H1 (cell line): ENCODE measurements around the gene LRBA. TPM values are rescaled to one million over a fixed set of nuclear protein-coding genes. Genes with fewer than 3 reads are reported as not detected.
A peak's percentile ranks its signal among the peaks of the same experiment; 100 is the strongest.

Source experiments
- CTCF ChIA-PET: fragments of 300-600 bp; sonication (Branson Sonifier 250); formaldehyde crosslinking; loops from one replicate; lab custom pipeline; 2021; ENCODE audit not compliant: partially characterized antibody; lab: Charles Lee
- POLR2A ChIA-PET: fragments of 300-600 bp; sonication (Branson Sonifier 250); formaldehyde crosslinking; loops from one replicate; lab custom pipeline; 2021; ENCODE audit warnings: inconsistent platforms; ENCODE audit not compliant: partially characterized antibody; lab: Charles Lee
- DNase-seq, 2 experiments: peaks; one replicate each; pipeline versions ENCODE4 v3.0.0 to v3.0.0-alpha.2; 2010 to 2022; ENCODE audit warnings: low spot score in 2 of 2, low read depth in 1 of 2, mixed read lengths in 1 of 2
- FAIRE-seq: peaks from 2 replicates; lab custom pipeline; 2011; peaks lifted over from hg19 to GRCh38; lab: Jason Lieb, UNC
- H2AFZ ChIP-seq: 2 replicates; pipeline ENCODE4 v1.8.1; 2012; ENCODE audit warnings: low read length, inconsistent platforms
- H2AK5ac ChIP-seq: 2 replicates; pipeline ENCODE4 v1.6.1; 2013; ENCODE audit warnings: low read depth, low read length
- H2BK120ac ChIP-seq: replicated peaks from 2 replicates; pipeline ENCODE3; 2013; ENCODE audit warnings: low read depth, low read length, inconsistent platforms
- H2BK12ac ChIP-seq: 2 replicates; pipeline ENCODE4 v1.6.1; 2013; ENCODE audit warnings: low read depth, low read length
- H2BK15ac ChIP-seq: 2 replicates; pipeline ENCODE4 v1.6.1; 2013; ENCODE audit warnings: low read length
- H2BK20ac ChIP-seq: 2 replicates; pipeline ENCODE4 v1.6.1; 2013; ENCODE audit warnings: low read length
- H2BK5ac ChIP-seq: 2 replicates; pipeline ENCODE4 v1.6.1; 2013; ENCODE audit warnings: low read depth, low read length
- H3K14ac ChIP-seq: 2 replicates; pipeline ENCODE4 v1.6.1; 2013; ENCODE audit warnings: inconsistent platforms; ENCODE audit not compliant: insufficient read length
- H3K18ac ChIP-seq: 2 replicates; pipeline ENCODE4 v1.6.1; 2013; ENCODE audit warnings: low read length; ENCODE audit errors: extremely low read depth
- H3K23ac ChIP-seq: 2 replicates; pipeline ENCODE4 v1.6.1; 2013; ENCODE audit warnings: inconsistent platforms; ENCODE audit not compliant: insufficient read length
- H3K23me2 ChIP-seq: 2 replicates; pipeline ENCODE4 v1.6.1; 2013; ENCODE audit warnings: low read depth, low read length
- H3K27ac ChIP-seq: 2 replicates; pipeline ENCODE4 v1.6.1; 2011; ENCODE audit warnings: low read depth, low read length, inconsistent platforms
- H3K27me3 ChIP-seq, 4 experiments: replicated peaks in 1 of 4; 1 replicate in 1 of 4; 2 replicates in 3 of 4; pipeline versions ENCODE4 v1.6.1 to v1.8.1; 2011 to 2013; ENCODE audit warnings: low read length in 3 of 4, mild to moderate bottlenecking in 3 of 4, inconsistent platforms in 2 of 4, mixed read lengths in 2 of 4, moderate library complexity in 1 of 4; ENCODE audit not compliant: control insufficient read depth in 3 of 4, insufficient read depth in 3 of 4; ENCODE audit errors: extremely low read depth in 1 of 4
- H3K36me3 ChIP-seq, 4 experiments: 2 replicates each; pipeline versions ENCODE4 v1.6.1 to v1.8.1; 2011 to 2013; ENCODE audit warnings: mild to moderate bottlenecking in 4 of 4, low read length in 3 of 4, moderate library complexity in 2 of 4, control low read depth in 1 of 4, inconsistent platforms in 1 of 4; ENCODE audit not compliant: insufficient read depth in 4 of 4, control insufficient read depth in 2 of 4
- H3K4ac ChIP-seq: replicated peaks from 2 replicates; pipeline ENCODE3; 2013; ENCODE audit warnings: low read length, low read depth, mixed read lengths, inconsistent platforms; ENCODE audit not compliant: insufficient read length
- H3K4me1 ChIP-seq, 4 experiments: replicated peaks in 1 of 4; 1 replicate in 1 of 4; 2 replicates in 3 of 4; pipeline versions ENCODE4 v1.6.1 to v1.8.1; 2011 to 2013; ENCODE audit warnings: low read length in 3 of 4, inconsistent platforms in 2 of 4, mixed read lengths in 1 of 4; ENCODE audit not compliant: insufficient read depth in 4 of 4, control insufficient read depth in 3 of 4
- H3K4me2 ChIP-seq, 2 experiments: 2 replicates each; pipeline versions ENCODE4 v1.6.1 to v1.8.1; 2011 to 2013; ENCODE audit warnings: low read depth in 2 of 2, low read length in 2 of 2, control low read depth in 1 of 2, inconsistent platforms in 1 of 2, mild to moderate bottlenecking in 1 of 2; ENCODE audit not compliant: insufficient read depth in 1 of 2
- H3K4me3 ChIP-seq, 4 experiments: fragments of 200-600, 300-600 bp in 1 of 4; sonication (generic), shearing (Covaris generic), sonication (Bioruptor Twin) in 1 of 4; 2 replicates each; pipeline versions ENCODE4 v1.5.1 to v1.8.1; 2011 to 2016; ENCODE audit warnings: low read length in 4 of 4, low read depth in 3 of 4, control low read depth in 2 of 4, inconsistent platforms in 2 of 4, mild to moderate bottlenecking in 2 of 4, mixed read lengths in 1 of 4, moderate library complexity in 1 of 4; ENCODE audit not compliant: insufficient read depth in 2 of 4; ENCODE audit errors: extremely low read depth in 1 of 4
- H3K56ac ChIP-seq: replicated peaks from 2 replicates; pipeline ENCODE3; 2013; ENCODE audit warnings: low read depth, mild to moderate bottlenecking, mixed read lengths, low read length, inconsistent platforms; ENCODE audit not compliant: insufficient read length
- H3K79me1 ChIP-seq: 2 replicates; pipeline ENCODE4 v1.6.1; 2013; ENCODE audit warnings: low read depth, low read length, control low read depth
- H3K79me2 ChIP-seq, 2 experiments: 2 replicates each; pipeline versions ENCODE4 v1.6.1 to v1.8.1; 2012 to 2013; ENCODE audit warnings: low read length in 2 of 2, mild to moderate bottlenecking in 2 of 2, inconsistent platforms in 1 of 2; ENCODE audit not compliant: insufficient read depth in 2 of 2, control insufficient read depth in 1 of 2
- H3K9ac ChIP-seq, 4 experiments: replicated peaks in 1 of 4; 1 replicate in 1 of 4; 2 replicates in 3 of 4; pipeline versions ENCODE4 v1.6.1 to v1.8.1; 2011 to 2013; ENCODE audit warnings: low read depth in 3 of 4, low read length in 3 of 4, control low read depth in 2 of 4, mild to moderate bottlenecking in 2 of 4, moderate library complexity in 2 of 4, inconsistent platforms in 1 of 4; ENCODE audit errors: extremely low read depth in 1 of 4
- H3K9me3 ChIP-seq, 2 experiments: 2 replicates each; pipeline versions ENCODE4 v1.6.1 to v1.8.1; 2012 to 2013; ENCODE audit warnings: mild to moderate bottlenecking in 2 of 2, moderate library complexity in 2 of 2, control low read depth in 1 of 2, inconsistent platforms in 1 of 2, low read depth in 1 of 2, low read length in 1 of 2, mixed read lengths in 1 of 2; ENCODE audit not compliant: insufficient read depth in 2 of 2
- H4K20me1 ChIP-seq, 2 experiments: replicated peaks in 1 of 2; 2 replicates each; pipeline versions ENCODE3 to v1.8.1; 2011 to 2013; ENCODE audit warnings: inconsistent platforms in 2 of 2, low read length in 2 of 2, mild to moderate bottlenecking in 1 of 2; ENCODE audit not compliant: insufficient read depth in 2 of 2, control insufficient read depth in 1 of 2
- H4K5ac ChIP-seq: 2 replicates; pipeline ENCODE4 v1.6.1; 2013; ENCODE audit warnings: low read length, low read depth, mixed read lengths, inconsistent platforms; ENCODE audit not compliant: insufficient read length
- H4K8ac ChIP-seq: 2 replicates; pipeline ENCODE4 v1.8.0; 2013; ENCODE audit warnings: mild to moderate bottlenecking, moderate library complexity, low read length, inconsistent platforms; ENCODE audit not compliant: insufficient read depth; ENCODE audit errors: extremely low read depth
- H4K91ac ChIP-seq: replicated peaks from 2 replicates; pipeline ENCODE3; 2013; ENCODE audit warnings: low read length, mixed read lengths, inconsistent platforms; ENCODE audit not compliant: insufficient read length
- MAFK ChIP-seq: IDR thresholded peaks from 2 replicates; pipeline ENCODE4 v1.6.1; 2012; ENCODE audit warnings: low read depth, mild to moderate bottlenecking, improper control_type of control experiment, low read length
- SRF ChIP-seq: IDR thresholded peaks from 2 replicates; pipeline ENCODE4 v1.6.1; 2011; ENCODE audit warnings: mild to moderate bottlenecking, low read depth, low read length, moderate library complexity
- WGBS, 2 experiments: shearing (Covaris generic) in 1 of 2; methylation state at CpG; one replicate each; pipeline versions ENCODE4 v1.1.6 to v1.1.7; 2013 to 2015; ENCODE audit warnings: low lambda C conversion rate in 2 of 2, mixed read lengths in 2 of 2, inconsistent platforms in 1 of 2, low coverage in 1 of 2, missing lambda C conversion rate in 1 of 2; ENCODE audit not compliant: insufficient replicate concordance in 2 of 2, insufficient coverage in 1 of 2, insufficient read length in 1 of 2; ENCODE audit errors: extremely low coverage in 1 of 2, missing lambda C conversion rate in 1 of 2; 5-methylcytosine and 5-hydroxymethylcytosine counted together
- polyA plus RNA-seq, 7 experiments: library from polyadenylated mRNA; depleted of rRNA in 3 of 7; stranded (reverse) in 5 of 7; unstranded in 2 of 7; fragments of >200 nt in 5 of 7; fragments of 200-250 nt in 2 of 7; gene quantifications; 1 replicate in 5 of 7; 2 replicates in 1 of 7; 4 replicates in 1 of 7; pipeline versions ENCODE4 v1.2.1 to v1.2.3, GENCODE V29; 2011 to 2013; ENCODE audit warnings: missing spikeins in 2 of 7, mixed read lengths in 2 of 7
- total RNA-seq: library from RNA; stranded (reverse); fragmentation: NEBNext Ultra II Directional; extraction: Animal tissue kit (Norgen Biotek cat#: 25700); gene quantifications from 2 replicates; pipeline ENCODE4 v1.2.1, GENCODE V29; 2021

LRBA gene
- total and polyA plus RNA-seq, 2 of the 8 experiments (the other 6 are each of a cell fraction or from before 2014, with no cell fraction given) = 54.6 to 83.2 TPM

DNA sequence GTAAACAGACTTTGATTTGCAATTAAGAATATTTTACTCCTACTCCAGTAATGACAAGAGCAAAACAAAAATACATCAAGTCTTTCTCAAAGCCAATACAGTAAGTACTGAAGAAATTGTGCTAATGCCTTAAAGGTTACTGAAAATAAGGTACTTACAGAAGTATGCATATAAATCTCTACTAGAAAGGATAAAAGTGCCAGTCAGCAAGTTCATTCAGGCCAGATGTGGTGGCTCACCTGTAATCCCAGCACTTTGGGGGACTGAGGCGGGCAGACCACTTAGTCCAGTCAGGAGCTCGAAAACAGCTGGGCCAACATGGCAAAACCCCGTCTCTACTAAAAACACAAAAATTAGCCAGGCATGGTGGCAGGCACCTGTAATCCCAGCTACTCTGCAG, 27.9 kb downstream of the LRBA start:
- Histone ChIP-seq H3K9me3 (no peaks in the 10 kb centered on the region), H4K20me1 (peaks cover 5% of the 10 kb centered on the region in 2 experiments), H3K36me3 (no peaks in the 10 kb centered on the region; a peak in 1 of 8 replicates), H3K79me2 (peaks cover 6 to 85% of the 10 kb centered on the region in 2 experiments; a peak in 3 of 4 replicates), H4K5ac (no peak overlapping the region), H2BK5ac (no peak overlapping the region), H3K79me1 (peaks cover 7% of the 10 kb centered on the region), H3K23me2 (no peaks in the 10 kb centered on the region), H3K56ac (no peak overlapping the region), H3K18ac (no peak overlapping the region), H3K4me3 (no peak overlapping the region), H3K4me2 (no peak overlapping the region), H2BK120ac (no peak overlapping the region), H4K8ac (no peak overlapping the region), H3K4ac (no peak overlapping the region), H3K4me1 (no peaks in the 10 kb centered on the region), H2BK12ac (no peak overlapping the region), H3K27ac (no peak overlapping the region), H2BK20ac (no peak overlapping the region), H3K27me3 (no peaks in the 10 kb centered on the region), H3K9ac (no peak overlapping the region), H2AFZ (no peak overlapping the region), H3K14ac (no peak overlapping the region), H2AK5ac (no peak overlapping the region), H2BK15ac (no peak overlapping the region), H4K91ac (no peak overlapping the region), H3K23ac (no peak overlapping the region)
- 0 out of 2 replicates have a peak, but pooled peaks have one; percentile 15 for TF ChIP-seq MAFK
- TF ChIP-seq SRF = no peak
- 93% methylated on average over 3 of the region's 3 CpGs; no CpG with 5 or more reads in 1 of the 2 experiments for WGBS, 2 experiments
- DNase-seq (no peak), FAIRE-seq (no peak)
- ChIA-PET CTCF (interaction anchor here (1.3 to 1.7 kb wide), 2 partner anchors 10 to 26 kb away, joined by 6 read pairs; no protein-coding TSS in a partner anchor), POLR2A (interaction anchor here (0.7 to 1.3 kb wide), 2 partner anchors 29 to 135 kb away, joined by 3 to 4 read pairs; no protein-coding TSS in a partner anchor)
